IMR-90 (cell line): Measurements from ENCODE around the gene TMPRSS13. TPM values are rescaled to one million over a fixed set of nuclear protein-coding genes. Genes with fewer than 3 reads are reported as not detected.

Experiments
- ATAC-seq: fragments of 200-7000 bp; cut with Tn5 transposase; 2 replicates; pipeline ENCODE4 v1.9.1; 2020; ENCODE audit warnings: low read depth, mild to moderate bottlenecking, moderate library complexity
- BruUV-seq: library from RNA; stranded (reverse); fragments of 400-500 nt; replicated peaks from 2 replicates; lab custom pipeline; 2021; lab: Mats Ljungman, UMichigan
- CTCF ChIA-PET: fragments of 300-600 bp; formaldehyde crosslinking; extraction: SDS; loops from one replicate; lab custom pipeline; 2021; ENCODE audit warnings: antibody characterized with exemption; lab: Yijun Ruan, JAX
- POLR2A ChIA-PET: fragments of 300-600 bp; sonication (Branson Sonifier 250); formaldehyde crosslinking; loops from one replicate; lab custom pipeline; 2022; ENCODE audit warnings: antibody characterized with exemption; ENCODE audit not compliant: unreplicated experiment; lab: Charles Lee
- DNase-seq: peaks from one replicate; pipeline ENCODE4 v3.0.0; 2013
- H2AFZ ChIP-seq: replicated peaks from 2 replicates; pipeline ENCODE3; 2013; ENCODE audit warnings: low read length, mild to moderate bottlenecking; ENCODE audit not compliant: poor library complexity
- H2AK5ac ChIP-seq: 2 replicates; pipeline ENCODE4 v1.6.1; 2013; ENCODE audit warnings: low read depth, low read length, inconsistent platforms
- H2AK9ac ChIP-seq: replicated peaks from 2 replicates; pipeline ENCODE3; 2013; ENCODE audit warnings: mild to moderate bottlenecking, low read depth, low read length, moderate library complexity; ENCODE audit not compliant: poor library complexity
- H2BK120ac ChIP-seq: 2 replicates; pipeline ENCODE4 v1.6.1; 2013; ENCODE audit warnings: low read depth, low read length, inconsistent platforms
- H2BK15ac ChIP-seq: 3 replicates; pipeline ENCODE4 v1.6.1; 2013; ENCODE audit warnings: low read depth, low read length, inconsistent platforms
- H2BK20ac ChIP-seq: 2 replicates; pipeline ENCODE4 v1.6.1; 2013; ENCODE audit warnings: low read depth, mild to moderate bottlenecking, inconsistent platforms, low read length, moderate library complexity
- H2BK5ac ChIP-seq: 2 replicates; pipeline ENCODE4 v1.6.1; 2013; ENCODE audit warnings: mild to moderate bottlenecking, low read depth, low read length, inconsistent platforms; ENCODE audit not compliant: poor library complexity, severe bottlenecking
- H3K14ac ChIP-seq: replicated peaks from 2 replicates; pipeline ENCODE4 v1.6.1; 2013; ENCODE audit warnings: low read depth, low read length, inconsistent platforms
- H3K18ac ChIP-seq: 2 replicates; pipeline ENCODE4 v1.6.1; 2013; ENCODE audit warnings: low read depth, low read length, control low read depth
- H3K23ac ChIP-seq: 2 replicates; pipeline ENCODE4 v1.6.1; 2013; ENCODE audit warnings: low read depth, low read length, inconsistent platforms
- H3K27ac ChIP-seq: 2 replicates; pipeline ENCODE4 v1.5.1; 2013; ENCODE audit warnings: mild to moderate bottlenecking, control low read depth, low read length; ENCODE audit not compliant: insufficient read depth
- H3K27me3 ChIP-seq: 2 replicates; pipeline ENCODE4 v1.6.1; 2013; ENCODE audit warnings: low read length; ENCODE audit not compliant: control insufficient read depth, insufficient read depth
- H3K36me3 ChIP-seq: 2 replicates; pipeline ENCODE4 v1.6.1; 2013; ENCODE audit warnings: low read length, mixed read lengths; ENCODE audit not compliant: control insufficient read depth, insufficient read depth
- H3K4ac ChIP-seq: 2 replicates; pipeline ENCODE4 v1.6.1; 2013; ENCODE audit warnings: low read depth, low read length, inconsistent platforms
- H3K4me1 ChIP-seq: 2 replicates; pipeline ENCODE4 v1.6.1; 2013; ENCODE audit warnings: low read length, mixed read lengths; ENCODE audit not compliant: control insufficient read depth, insufficient read depth
- H3K4me2 ChIP-seq: 2 replicates; pipeline ENCODE4 v1.6.1; 2013; ENCODE audit warnings: low read depth, mild to moderate bottlenecking, control low read depth, low read length, moderate library complexity
- H3K4me3 ChIP-seq: 2 replicates; pipeline ENCODE4 v1.5.1; 2013; ENCODE audit warnings: low read depth, mild to moderate bottlenecking, control low read depth, low read length, moderate library complexity; ENCODE audit not compliant: insufficient read depth
- H3K56ac ChIP-seq: 2 replicates; pipeline ENCODE4 v1.6.1; 2013; ENCODE audit warnings: low read length, inconsistent platforms; ENCODE audit not compliant: insufficient read depth; ENCODE audit errors: extremely low read depth
- H3K79me1 ChIP-seq, 2 experiments: 2 replicates each; pipeline ENCODE4 v1.6.1; 2013; ENCODE audit warnings: low read length in 2 of 2, inconsistent platforms in 1 of 2, low read depth in 1 of 2
- H3K9ac ChIP-seq: 2 replicates; pipeline ENCODE4 v1.6.1; 2013; ENCODE audit warnings: low read depth, low read length, control low read depth
- H3K9me1 ChIP-seq: 2 replicates; pipeline ENCODE4 v1.6.1; 2013; ENCODE audit warnings: low read length, inconsistent platforms; ENCODE audit not compliant: insufficient read depth
- H3K9me3 ChIP-seq: 2 replicates; pipeline ENCODE4 v1.6.1; 2013; ENCODE audit warnings: low read length; ENCODE audit not compliant: control insufficient read depth, insufficient read depth
- H4K20me1 ChIP-seq: 2 replicates; pipeline ENCODE4 v1.6.1; 2013; ENCODE audit warnings: low read length, inconsistent platforms; ENCODE audit not compliant: insufficient read depth
- H4K5ac ChIP-seq: 2 replicates; pipeline ENCODE4 v1.6.1; 2013; ENCODE audit warnings: mild to moderate bottlenecking, low read depth, low read length, control low read depth
- H4K8ac ChIP-seq, 2 experiments: 2 replicates each; pipeline ENCODE4 v1.6.1; 2013; ENCODE audit warnings: low read depth in 2 of 2, low read length in 2 of 2, control low read depth in 1 of 2, inconsistent platforms in 1 of 2
- H4K91ac ChIP-seq: 2 replicates; pipeline ENCODE4 v1.6.1; 2013; ENCODE audit warnings: low read depth, low read length, inconsistent platforms; ENCODE audit not compliant: insufficient read depth
- CEBPB ChIP-seq: IDR thresholded peaks from 2 replicates; pipeline ENCODE4 v1.6.1; 2012; ENCODE audit warnings: low read depth, low read length, improper control_type of control experiment
- CHD1 ChIP-seq: IDR thresholded peaks from 2 replicates; pipeline ENCODE4 v1.6.1; 2012; ENCODE audit warnings: low read depth, low read length, improper control_type of control experiment
- MAZ ChIP-seq: IDR thresholded peaks from 2 replicates; pipeline ENCODE4 v1.6.1; 2012; ENCODE audit warnings: low read depth, mild to moderate bottlenecking, low read length, improper control_type of control experiment, moderate library complexity, borderline replicate concordance
- RCOR1 ChIP-seq: IDR thresholded peaks from 2 replicates; pipeline ENCODE4 v1.6.1; 2012; ENCODE audit warnings: mild to moderate bottlenecking, low read length, improper control_type of control experiment; ENCODE audit not compliant: insufficient replicate concordance
- RFX5 ChIP-seq: IDR thresholded peaks from 2 replicates; pipeline ENCODE4 v1.8.0; 2012; ENCODE audit warnings: low read depth, mild to moderate bottlenecking, low read length, moderate library complexity
- SMC3 ChIP-seq: fragments of 150-350 bp; IDR thresholded peaks from 2 replicates; pipeline ENCODE4 v1.6.1; 2016; ENCODE audit warnings: low read depth, mild to moderate bottlenecking, antibody characterized with exemption, low read length, moderate library complexity
- whole genome bisulfite sequencing, 2 experiments: methylation state at CpG; one replicate each; pipeline versions ENCODE4 v1.1.5 to v1.1.7; 2013; ENCODE audit warnings: missing lambda C conversion rate in 2 of 2; ENCODE audit not compliant: insufficient read length in 1 of 2; ENCODE audit errors: extremely low coverage in 2 of 2; 5-methylcytosine and 5-hydroxymethylcytosine counted together
- dilution Hi-C: fragments of 300-500 bp; cut with HindIII; formaldehyde crosslinking; loops from one replicate; pipeline ENCODE4 v1.14.3; 2018; ENCODE audit warnings: low sequenced_read_pairs; ENCODE audit not compliant: unreplicated experiment
- in situ Hi-C: fragments of 300-500 bp; cut with MboI; formaldehyde crosslinking; loops from 3 replicates; pipeline ENCODE4 v1.14.3; 2019; ENCODE audit warnings: low sequenced_read_pairs, inconsistent platforms, mixed read lengths
- intact Hi-C: fragments of 100-400 bp; cut with micrococcal nuclease; formaldehyde crosslinking; loops from 2 replicates; pipeline ENCODE4 v1.10.0; 2022
- polyA plus RNA-seq, 3 experiments: library from polyadenylated mRNA; depleted of rRNA; stranded (reverse); fragments of >200 nt; gene quantifications; 2 replicates each; pipeline ENCODE4 v1.2.3, GENCODE V29; 2012; ENCODE audit warnings: low replicate concordance in 1 of 3
- total RNA-seq: library from RNA; depleted of rRNA; stranded (reverse); fragments of >200 nt; gene quantifications from 2 replicates; pipeline ENCODE4 v1.2.3, GENCODE V29; 2012
- TF ChIP-seq, protein P1 (sequence below): fragments of 150-350 bp; IDR thresholded peaks from 2 replicates; pipeline ENCODE4 v1.6.1; 2017; ENCODE audit warnings: mild to moderate bottlenecking, antibody characterized with exemption, low read length, low read depth

TMPRSS13 gene
- total and polyA plus RNA-seq, 2 of the 4 experiments (the other 2 are of a cell fraction) = not detected

- Histone ChIP-seq H3K56ac (no peak overlapping the region), H2AK5ac (no peak overlapping the region), H3K9me1 (no peaks in the 10 kb centered on the region), H4K5ac (no peak overlapping the region), H3K4me1 (no peaks in the 10 kb centered on the region), H4K20me1 (no peaks in the 10 kb centered on the region), H3K18ac (no peak overlapping the region), H3K27ac (no peak overlapping the region), H3K79me1 (no peaks in the 10 kb centered on the region), H4K8ac (no peak overlapping the region), H3K4ac (no peak overlapping the region), H3K27me3 (peaks cover 17% of the 10 kb centered on the region), H3K9me3 (no peaks in the 10 kb centered on the region), H3K9ac (no peak overlapping the region), H2BK5ac (no peak overlapping the region), H2BK15ac (no peak overlapping the region), H2AFZ (no peak overlapping the region), H2AK9ac (no peak overlapping the region), H2BK20ac (no peak overlapping the region), H3K14ac (no peak overlapping the region), H3K4me3 (no peak overlapping the region), H3K23ac (no peak overlapping the region), H3K4me2 (no peak overlapping the region), H3K36me3 (no peaks in the 10 kb centered on the region), H4K91ac (no peak overlapping the region), H2BK120ac (no peak overlapping the region)
- intact Hi-C loops = no loop called here
- BruUV-seq = no TSS peak
- POLR2A ChIA-PET = no interaction called here
- ATAC-seq (no peak), DNase-seq (no peak)
- TF ChIP-seq MAZ (no peak), RCOR1 (no peak), RFX5 (no peak), CHD1 (no peak), CEBPB (no peak), SMC3 (no peak)
- TF ChIP-seq, protein P1, sequence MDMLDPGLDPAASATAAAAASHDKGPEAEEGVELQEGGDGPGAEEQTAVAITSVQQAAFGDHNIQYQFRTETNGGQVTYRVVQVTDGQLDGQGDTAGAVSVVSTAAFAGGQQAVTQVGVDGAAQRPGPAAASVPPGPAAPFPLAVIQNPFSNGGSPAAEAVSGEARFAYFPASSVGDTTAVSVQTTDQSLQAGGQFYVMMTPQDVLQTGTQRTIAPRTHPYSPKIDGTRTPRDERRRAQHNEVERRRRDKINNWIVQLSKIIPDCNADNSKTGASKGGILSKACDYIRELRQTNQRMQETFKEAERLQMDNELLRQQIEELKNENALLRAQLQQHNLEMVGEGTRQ = no peak
- dilution Hi-C loops = no loop called here
- WGBS, 2 experiments = no CpG with 5 or more reads among the region's 11 CpGs
- CTCF ChIA-PET = interaction anchor here (0.6 to 1.7 kb wide), 2 partner anchors 12 to 22 kb away, joined by 3 to 5 read pairs; no protein-coding TSS in a partner anchor
- in situ Hi-C loops = no loop called here
Measured at GRCh38 chr11:117924631-117925170, 4.5 kb downstream of the TMPRSS13 start.
